ENCODE measurements around the gene TENT5C.

The TENT5C gene

GRCh38 chr1:117659550-117660270 is 53.9 kb downstream of the TENT5C start:
- DNase-seq: no peak

GRCh38 chr1:117660271-117660965 is 54.6 kb downstream of the TENT5C start:
- no peak for DNase-seq

GRCh38 chr1:117661027-117661426 is 55.2 kb downstream of the TENT5C start:
- DNase-seq: no peak

- DNase-seq: no peak
Observed at GRCh38 chr1:117662667-117663066, 56.8 kb downstream of the TENT5C start.

GRCh38 chr1:117663156-117663902 is 57.5 kb downstream of the TENT5C start:
- no peak for DNase-seq

DNA sequence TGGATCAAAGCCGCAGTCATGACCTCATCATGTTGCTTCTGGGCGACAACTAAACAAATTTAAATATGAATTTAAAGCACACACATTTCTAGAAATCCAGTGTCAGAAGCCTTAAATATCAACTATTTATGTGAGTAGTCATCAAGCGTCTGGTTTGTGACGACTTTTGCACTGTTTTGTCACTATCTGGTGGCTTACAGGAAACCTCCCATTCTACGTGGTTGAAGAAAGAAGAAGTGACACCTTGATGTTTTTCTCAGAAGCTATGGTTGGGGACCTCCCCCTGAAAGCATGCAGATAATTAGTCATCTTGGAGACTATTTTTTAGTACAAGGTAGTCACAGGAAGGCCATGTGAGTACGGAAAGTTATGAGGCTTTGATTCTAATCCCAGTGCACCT is 58.5 kb downstream of the TENT5C start:
- DNase-seq: no peak

DNA sequence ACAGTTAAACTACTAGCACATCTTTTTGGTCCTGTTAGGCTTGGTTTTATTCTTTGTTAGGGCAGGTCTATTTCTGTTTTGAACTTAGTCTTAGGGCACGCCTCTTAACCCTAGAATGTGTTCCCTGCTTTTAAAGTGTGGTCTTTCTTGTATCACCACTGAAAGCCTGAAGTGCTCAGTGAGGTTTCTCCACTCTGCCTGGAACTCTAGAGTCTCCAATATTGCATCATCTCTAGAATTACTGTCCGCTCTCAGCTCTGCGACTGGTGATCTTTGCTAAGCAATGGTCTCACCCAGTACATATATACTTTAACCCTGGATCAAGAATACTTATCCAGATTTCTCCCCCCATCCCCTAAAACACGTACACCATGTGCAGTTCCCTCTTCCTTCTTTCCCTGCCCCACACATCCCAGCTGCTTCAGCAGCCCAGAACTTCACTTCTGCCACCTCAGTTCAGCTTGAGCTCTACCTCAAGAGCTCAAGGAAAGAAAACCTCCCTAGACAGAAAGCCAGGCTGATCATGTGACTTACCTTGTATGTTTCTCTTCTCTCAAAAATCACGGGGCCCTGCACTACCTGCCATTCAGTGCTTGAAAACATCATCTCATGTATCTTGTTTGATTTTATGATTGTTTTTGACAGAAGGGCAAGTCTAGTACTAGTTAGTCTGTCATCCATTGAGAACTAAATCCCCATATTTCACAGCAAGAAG is 59.9 kb downstream of the TENT5C start:
- no peak for DNase-seq

GRCh38 chr1:117669572-117669971 is 63.7 kb downstream of the TENT5C start:
- DNase-seq: no peak

GRCh38 chr1:117670976-117671780 is 65.3 kb downstream of the TENT5C start:
- no peak for DNase-seq

- DNase-seq: no peak
Observed at GRCh38 chr1:117671781-117672501, 66.1 kb downstream of the TENT5C start.

DNA sequence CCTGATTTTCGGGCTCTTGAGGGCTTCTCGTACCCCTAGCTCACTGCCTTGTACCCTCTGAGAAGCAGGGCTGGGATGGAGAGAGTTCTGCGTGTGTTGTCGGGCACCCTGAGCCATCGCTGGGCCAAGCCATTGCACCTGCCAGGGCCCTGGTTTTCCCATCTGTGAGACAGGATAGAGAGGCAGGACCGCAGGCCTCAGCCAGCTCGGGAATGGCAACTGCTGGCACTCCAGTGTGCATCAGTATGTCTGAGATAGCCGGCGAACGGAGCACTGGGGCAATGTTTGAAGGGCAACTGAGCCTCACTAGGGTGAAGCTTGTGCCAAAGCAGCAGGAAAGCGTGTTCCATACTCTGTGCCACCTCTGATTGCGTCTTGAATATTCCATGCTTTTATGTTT is 66.9 kb downstream of the TENT5C start:
- DNase-seq: no peak

GRCh38 chr1:117673405-117673804 is 67.6 kb downstream of the TENT5C start:
- DNase-seq: no peak

GRCh38 chr1:117674521-117675400 is 68.9 kb downstream of the TENT5C start:
- DNase-seq: no peak

- DNase-seq: no peak
Observed at GRCh38 chr1:117675907-117676430, 70.1 kb downstream of the TENT5C start.

- no peak for DNase-seq
Observed at GRCh38 chr1:117676615-117677130, 70.8 kb downstream of the TENT5C start.

Data from activated CD8-positive, alpha-beta memory T cell treated with anti-CD3 and anti-CD28 coated beads, Interleukin-2, amount 50 U/mL, for 48 hours (primary cell).